Heart left ventricle (tissue), 13 donors: ENCODE data around the gene PPFIBP1.

ENCODE experiments used
- CTCF ChIP-seq, 12 donors: fragments of 200-600 bp; sonication (generic) in 4 of 12; IDR thresholded peaks; one replicate each; pipeline versions ENCODE4 v1.5.0 to v1.8.0; 2018 to 2022; ENCODE audit warnings: antibody characterized with exemption in 12 of 12, mild to moderate bottlenecking in 5 of 12
- POLR2A ChIP-seq, 2 donors: fragments of 450-650 bp; IDR thresholded peaks; one replicate each; pipeline ENCODE4 v1.6.1; 2017; ENCODE audit warnings: antibody characterized with exemption in 2 of 2, mild to moderate bottlenecking in 2 of 2, moderate library complexity in 2 of 2
- donor health status: ischemic (EF 13 %, LVEDD 7.1; RV severe dilation, severe dysfunction).
- donor health status: DM: no; HTN: yes; CAD: no.
- donor health status: DM: no; HTN: no; CAD: no.
- donor health status: ischemic (EF 25% LVEDD 6.9; RV normal size, moderate dysfunction).
- donor health status: ischemic (EF 25% LVEDD 5.7; RV mildly dilated, moderate dysfunction).
- donor health status: ischemic (EF 35%, LVEDD 5.7; RV mildly dilated, moderate dysfunction).
- donor health status: nonischemic (EF 11% LVEDD 7.7; RV severe dilation, severe dysfunction).
- donor health status: DM: yes; HTN: yes; CAD: no.
- donor health status: PGD.
- donor health status: ischemic (EF 29% LVEDD 5.4; RV normal size, mild dysfunction).
- donor health status: nonischemic (EF 23%, LVEDD 6.1; RV moderate dilation, normal function).

GRCh38 chr12:27585739-27586265, 61.8 kb downstream of the PPFIBP1 start:
- TF ChIP-seq POLR2A (IDR thresholded peaks at IDR 0.05) (no peak), CTCF (IDR thresholded peaks at IDR 0.05) (no peak)
